A549 (cell line): ENCODE measurements around the gene ENKUR. TPM values are rescaled to one million over a fixed set of nuclear protein-coding genes. Genes with fewer than 3 reads are reported as not detected.
A peak's percentile ranks its signal among the peaks of the same experiment; 100 is the strongest.

Experiments used
- ATAC-seq, 2 experiments: fragments of 200-7000 bp in 1 of 2; fragments of >200 bp in 1 of 2; cut with Nextera tagmentation in 1 of 2; cut with Tn5 transposase in 1 of 2; 3 replicates each; pipeline versions ENCODE4 v1.8.0 to v1.9.1; 2018 to 2020; ENCODE audit warnings: mild to moderate bottlenecking in 1 of 2, moderate library complexity in 1 of 2
- CTCF ChIA-PET: fragments of 300-600 bp; sonication (Branson Sonifier 250); formaldehyde crosslinking; extraction: SDS; loops from one replicate; lab custom pipeline; 2021; ENCODE audit warnings: antibody characterized with exemption, inconsistent platforms; lab: Yijun Ruan, JAX
- POLR2A ChIA-PET: fragments of 350-600 bp; formaldehyde crosslinking; extraction: SDS; loops from one replicate; lab custom pipeline; 2021; ENCODE audit warnings: antibody characterized with exemption, inconsistent platforms; lab: Yijun Ruan, JAX
- DNase-seq, 2 experiments: peaks; one replicate each; pipeline versions ENCODE4 v3.0.0 to v3.0.0-alpha.2; 2011 to 2016; ENCODE audit warnings: low read depth in 1 of 2, low spot score in 1 of 2
- FAIRE-seq: peaks from 2 replicates; lab custom pipeline; 2011; peaks lifted over from hg19 to GRCh38; lab: Jason Lieb, UNC
- H3K27ac ChIP-seq, 2 experiments: fragments of >200 bp; sonication (Bioruptor Twin); formaldehyde crosslinking; 3 replicates each; pipeline ENCODE4 v1.5.1; 2016 to 2017
- H3K4me1 ChIP-seq: fragments of >200 bp; sonication (Bioruptor Twin); formaldehyde crosslinking; 3 replicates; pipeline ENCODE4 v1.6.1; 2016
- H3K4me2 ChIP-seq: fragments of >200 bp; sonication (Bioruptor Twin); formaldehyde crosslinking; 3 replicates; pipeline ENCODE4 v1.6.1; 2016
- H3K4me3 ChIP-seq: fragments of >200 bp; sonication (Bioruptor Twin); formaldehyde crosslinking; 3 replicates; pipeline ENCODE4 v1.5.1; 2016
- H3K9me3 ChIP-seq: fragments of >200 bp; sonication (Bioruptor Twin); formaldehyde crosslinking; 3 replicates; pipeline ENCODE4 v1.6.1; 2016
- CEBPB ChIP-seq, 2 experiments: fragments of >200 bp in 1 of 2; sonication (Bioruptor Twin) in 1 of 2; formaldehyde crosslinking in 1 of 2; IDR thresholded peaks; 2 replicates each; pipeline ENCODE4 v1.6.1; 2012 to 2016
- EHF ChIP-seq: fragments of 250-450 bp; sonication (Bioruptor Pico); IDR thresholded peaks from 2 replicates; pipeline ENCODE4 v1.5.0; 2020; ENCODE audit warnings: mild to moderate bottlenecking
- EP300 ChIP-seq, 2 experiments: fragments of >200 bp; sonication (Bioruptor Twin); formaldehyde crosslinking; IDR thresholded peaks; 2 replicates in 1 of 2; 3 replicates in 1 of 2; pipeline ENCODE4 v1.6.1; 2016 to 2017
- FOSB ChIP-seq: fragments of 250-450 bp; sonication (Bioruptor Pico); IDR thresholded peaks from 2 replicates; pipeline ENCODE4 v1.5.0; 2020; ENCODE audit warnings: mild to moderate bottlenecking, moderate library complexity
- FOSL2 ChIP-seq, 2 experiments: fragments of 450-650 bp in 1 of 2; fragments of >200 bp in 1 of 2; sonication (Bioruptor Twin) in 1 of 2; formaldehyde crosslinking; IDR thresholded peaks; 2 replicates each; pipeline versions ENCODE4 v1.5.0 to v1.6.1; 2016 to 2020; ENCODE audit warnings: mild to moderate bottlenecking in 1 of 2, moderate library complexity in 1 of 2
- FOXS1 ChIP-seq: fragments of 250-450 bp; sonication (Bioruptor Pico); IDR thresholded peaks from 2 replicates; pipeline ENCODE4 v1.5.0; 2020; ENCODE audit warnings: mild to moderate bottlenecking, moderate library complexity
- GATA3 ChIP-seq: IDR thresholded peaks from 2 replicates; pipeline ENCODE4 v1.6.1; 2012; ENCODE audit warnings: borderline replicate concordance
- HEYL ChIP-seq: fragments of 250-450 bp; sonication (Bioruptor Pico); IDR thresholded peaks from 2 replicates; pipeline ENCODE4 v1.8.0; 2021; ENCODE audit warnings: mild to moderate bottlenecking, moderate library complexity
- HOXB5 ChIP-seq: fragments of 250-450 bp; sonication (Bioruptor Pico); IDR thresholded peaks from 2 replicates; pipeline ENCODE4 v1.5.0; 2020; ENCODE audit warnings: mild to moderate bottlenecking, moderate library complexity
- JUN ChIP-seq, 2 experiments: fragments of >200 bp; sonication (Bioruptor Twin); formaldehyde crosslinking; IDR thresholded peaks; 2 replicates in 1 of 2; 3 replicates in 1 of 2; pipeline ENCODE4 v1.6.1; 2016 to 2017
- JUNB ChIP-seq: fragments of >200 bp; sonication (Bioruptor Twin); formaldehyde crosslinking; IDR thresholded peaks from 2 replicates; pipeline ENCODE4 v1.6.1; 2016
- MAZ ChIP-seq: fragments of 150-350 bp; IDR thresholded peaks from 2 replicates; pipeline ENCODE4 v1.6.1; 2014; ENCODE audit warnings: antibody characterized with exemption, low read depth, low read length, borderline replicate concordance
- MYC ChIP-seq: IDR thresholded peaks from 2 replicates; pipeline ENCODE4 v1.6.1; 2012; ENCODE audit warnings: mild to moderate bottlenecking, inconsistent platforms, low read length, improper control_type of control experiment, borderline replicate concordance
- NPAS2 ChIP-seq: fragments of 250-450 bp; sonication (Bioruptor Pico); IDR thresholded peaks from 2 replicates; pipeline ENCODE4 v1.8.0; 2022; ENCODE audit warnings: mild to moderate bottlenecking, moderate library complexity, borderline replicate concordance
- POLR2AphosphoS2 ChIP-seq: conservative IDR thresholded peaks from 2 replicates; pipeline ENCODE4 v1.6.1; 2012; ENCODE audit warnings: low read length, improper control_type of control experiment, inconsistent platforms
- RNF2 ChIP-seq: fragments of 200-600 bp; sonication (generic); IDR thresholded peaks from 2 replicates; pipeline ENCODE4 v1.6.1; 2016; ENCODE audit warnings: low read depth, mild to moderate bottlenecking, antibody characterized with exemption, moderate library complexity, borderline replicate concordance
- SREBF2 ChIP-seq: fragments of 450-650 bp; IDR thresholded peaks from 2 replicates; pipeline ENCODE4 v1.6.1; 2014; ENCODE audit warnings: mild to moderate bottlenecking, moderate library complexity
- TP53 ChIP-seq: fragments of 250-450 bp; sonication (Bioruptor Pico); IDR thresholded peaks from 2 replicates; pipeline ENCODE4 v1.5.0; 2021; ENCODE audit warnings: mild to moderate bottlenecking, moderate library complexity
- ZSCAN20 ChIP-seq: fragments of 250-450 bp; sonication (Bioruptor Pico); IDR thresholded peaks from 2 replicates; pipeline ENCODE4 v1.8.0; 2022; ENCODE audit warnings: mild to moderate bottlenecking, moderate library complexity
- WGBS: methylation state at CpG from one replicate; pipeline ENCODE4 v1.1.6; 2017; ENCODE audit errors: missing lambda C conversion rate; 5-methylcytosine and 5-hydroxymethylcytosine counted together
- polyA plus RNA-seq, 4 experiments: library from polyadenylated mRNA; depleted of rRNA in 3 of 4; stranded (reverse); fragments of >200 nt; fragmentation: RNase III in 1 of 4; extraction: RNeasy Plus Mini Kit Qiagen cat#74134 plus additional on column Dnase treatment in 1 of 4; gene quantifications; 2 replicates in 3 of 4; 3 replicates in 1 of 4; pipeline ENCODE4 v1.2.3, GENCODE V29; 2011 to 2017
- TF ChIP-seq, protein P1 (sequence below): IDR thresholded peaks from 2 replicates; pipeline ENCODE4 v1.6.1; 2012
- TF ChIP-seq, protein P2 (sequence below): fragments of 250-450 bp; sonication (Bioruptor Pico); IDR thresholded peaks from 2 replicates; pipeline ENCODE4 v1.5.0; 2020; ENCODE audit warnings: low read depth, mild to moderate bottlenecking, moderate library complexity
- TF ChIP-seq, protein P3 (sequence below): fragments of 200-600 bp; sonication (generic); IDR thresholded peaks from 2 replicates; pipeline ENCODE4 v1.6.1; 2016; ENCODE audit warnings: antibody characterized with exemption, mild to moderate bottlenecking, moderate library complexity
- TF ChIP-seq, protein P4 (sequence below): fragments of >200 bp; sonication (Bioruptor Twin); formaldehyde crosslinking; IDR thresholded peaks from 2 replicates; pipeline ENCODE4 v1.6.1; 2016

The ENKUR gene
- polyA plus RNA-seq, 2 of the 4 experiments (the other 2 are of a cell fraction) = 0.30 to 0.43 TPM

DNA sequence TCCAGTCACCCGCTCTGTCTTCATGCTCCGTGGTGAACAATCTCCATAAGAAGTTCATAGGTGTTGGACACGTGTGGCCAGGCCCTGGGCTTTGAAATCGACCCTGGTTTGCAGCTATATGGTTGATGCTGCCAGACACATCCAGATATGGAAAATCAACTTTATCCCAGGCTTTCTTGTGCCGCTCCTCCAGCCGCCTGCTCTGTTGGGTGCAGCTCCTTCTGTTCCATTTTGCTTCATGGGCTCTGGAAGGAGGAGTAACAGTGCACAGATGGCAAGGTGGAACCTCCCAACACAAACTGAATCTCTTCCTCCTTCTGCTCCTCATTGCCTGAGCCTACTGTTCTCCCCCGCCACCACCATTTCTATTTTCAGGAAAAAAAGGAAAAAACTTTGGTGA is 45.2 kb upstream of the ENKUR start (continued):
- TF ChIP-seq, protein P1, sequence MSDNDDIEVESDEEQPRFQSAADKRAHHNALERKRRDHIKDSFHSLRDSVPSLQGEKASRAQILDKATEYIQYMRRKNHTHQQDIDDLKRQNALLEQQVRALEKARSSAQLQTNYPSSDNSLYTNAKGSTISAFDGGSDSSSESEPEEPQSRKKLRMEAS = no peak
- TF ChIP-seq FOSL2 (IDR thresholded peaks at IDR 0.05) = no peak
- no peak for TF ChIP-seq FOSL2 (CRISPR knock-in tag; IDR thresholded peaks at IDR 0.05)
- TF ChIP-seq JUN (IDR thresholded peaks at IDR 0.05) = no peak
- TF ChIP-seq FOSB = no peak
- no peak for TF ChIP-seq ZSCAN20 (CRISPR knock-in tag)
- TF ChIP-seq, all 56 proteins: peak for 0

DNA sequence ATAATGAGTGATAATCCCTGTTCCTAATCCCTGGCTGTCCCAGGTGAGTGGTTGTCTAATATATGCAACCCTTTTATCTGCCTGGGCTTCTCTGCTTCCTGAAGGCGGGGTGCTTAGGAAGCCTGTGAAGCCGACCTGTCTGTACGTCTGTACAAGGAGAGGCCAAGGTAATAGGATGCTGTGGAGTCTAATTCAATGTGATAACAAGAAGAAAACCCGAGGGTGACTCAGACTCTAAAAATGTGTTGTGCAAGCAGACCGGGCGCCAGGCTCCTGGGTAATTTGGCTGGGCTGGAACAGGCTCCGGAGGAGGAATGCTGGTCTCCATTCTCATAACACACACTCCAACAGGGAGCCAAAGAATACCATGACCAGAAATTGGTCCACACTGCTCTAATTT is 44.0 kb upstream of the ENKUR start:
- under 1% methylated on average over 7 of the region's 7 CpGs for WGBS
- DNase-seq = peak; percentile 78 to 84
- no peak for FAIRE-seq

DNA sequence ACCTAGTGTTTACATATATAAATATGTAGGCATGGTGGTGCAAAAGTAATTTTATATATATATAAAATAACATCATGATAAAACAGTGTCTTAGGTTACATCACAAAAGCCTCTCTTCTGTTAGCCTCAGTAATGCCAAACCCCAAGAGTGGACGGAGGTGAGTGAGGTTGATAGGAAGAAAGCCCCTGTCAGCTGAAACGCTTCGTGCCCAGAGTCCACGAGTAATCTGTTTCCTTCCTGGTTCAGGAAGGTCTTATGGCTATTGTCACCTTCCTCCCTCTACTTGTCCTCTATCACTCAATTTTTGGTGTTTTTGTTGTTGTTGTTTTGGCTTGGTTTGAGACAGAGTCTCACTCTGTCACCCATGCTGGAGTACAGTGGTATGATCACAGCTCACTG is 41.9 kb upstream of the ENKUR start:
- ChIA-PET POLR2A (no interaction called here), CTCF (interaction anchor here (1.5 to 1.7 kb wide), 2 partner anchors 23 to 31 kb away, joined by 7 to 8 read pairs; no protein-coding TSS in a partner anchor)
- ATAC-seq = no peak
- no peaks in the 10 kb centered on the region for H3K9me3 ChIP-seq
- DNase-seq = no peak
- H3K27ac ChIP-seq = peak overlapping the region; percentile 90 to 95; a peak in 4 of 6 replicates
- H3K4me2 ChIP-seq = no peak overlapping the region
- no peak for FAIRE-seq
- WGBS = 92% methylated on average over 4 of the region's 4 CpGs
- TF ChIP-seq POLR2AphosphoS2 (no peak), HOXB5 (CRISPR knock-in tag) (no peak), SREBF2 (no peak), TP53 (no peak), FOXS1 (CRISPR knock-in tag) (no peak), ZSCAN20 (CRISPR knock-in tag) (no peak), FOSB (no peak), HEYL (CRISPR knock-in tag) (no peak), EHF (CRISPR knock-in tag) (no peak)
- H3K4me1 ChIP-seq = peaks cover 48% of the 10 kb centered on the region
- H3K4me3 ChIP-seq = no peak overlapping the region

More for the DNA sequence above, 44.0 kb upstream of the ENKUR start:
- CTCF ChIA-PET = interaction anchor here (0.7 to 4.4 kb wide), 7 partner anchors 17 to 417 kb away, joined by 3 to 23 read pairs (median 3); no protein-coding TSS in a partner anchor
- no peaks in the 10 kb centered on the region for H3K9me3 ChIP-seq
- peaks cover 53% of the 10 kb centered on the region for H3K4me1 ChIP-seq
- H3K4me2 ChIP-seq = peak overlapping the region; percentile 85
- POLR2A ChIA-PET = no interaction called here
- H3K27ac ChIP-seq = peak overlapping the region; percentile 90 to 95
- TF ChIP-seq MAZ (no peak), FOSL2 (IDR thresholded peaks at IDR 0.05) (peak; percentile 74), FOSL2 (CRISPR knock-in tag; IDR thresholded peaks at IDR 0.05) (peak; percentile 91), GATA3 (peak; percentile 18; the same call in 1 of the 2 replicates), EP300 (IDR thresholded peaks at IDR 0.05) (peak in 1 of 2 experiments; percentile 42; a peak in 2 of 5 replicates), NPAS2 (CRISPR knock-in tag) (no peak), JUNB (peak; percentile 51; the same call in 1 of the 2 replicates), MYC (no peak), CEBPB (IDR thresholded peaks at IDR 0.05) (peak; percentile 85 to 96), JUN (IDR thresholded peaks at IDR 0.05) (peak; percentile 45; a peak in 2 of 5 replicates)
- TF ChIP-seq, protein P2, sequence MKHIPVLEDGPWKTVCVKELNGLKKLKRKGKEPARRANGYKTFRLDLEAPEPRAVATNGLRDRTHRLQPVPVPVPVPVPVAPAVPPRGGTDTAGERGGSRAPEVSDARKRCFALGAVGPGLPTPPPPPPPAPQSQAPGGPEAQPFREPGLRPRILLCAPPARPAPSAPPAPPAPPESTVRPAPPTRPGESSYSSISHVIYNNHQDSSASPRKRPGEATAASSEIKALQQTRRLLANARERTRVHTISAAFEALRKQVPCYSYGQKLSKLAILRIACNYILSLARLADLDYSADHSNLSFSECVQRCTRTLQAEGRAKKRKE (CRISPR knock-in tag) = 0 out of 2 replicates have a peak, but pooled peaks have one; percentile 50
- TF ChIP-seq, protein P1 = peak; percentile 61; the same call in 1 of the 2 replicates
- no peak overlapping the region for H3K4me3 ChIP-seq
- peak; percentile 74 to 80 for ATAC-seq

DNA sequence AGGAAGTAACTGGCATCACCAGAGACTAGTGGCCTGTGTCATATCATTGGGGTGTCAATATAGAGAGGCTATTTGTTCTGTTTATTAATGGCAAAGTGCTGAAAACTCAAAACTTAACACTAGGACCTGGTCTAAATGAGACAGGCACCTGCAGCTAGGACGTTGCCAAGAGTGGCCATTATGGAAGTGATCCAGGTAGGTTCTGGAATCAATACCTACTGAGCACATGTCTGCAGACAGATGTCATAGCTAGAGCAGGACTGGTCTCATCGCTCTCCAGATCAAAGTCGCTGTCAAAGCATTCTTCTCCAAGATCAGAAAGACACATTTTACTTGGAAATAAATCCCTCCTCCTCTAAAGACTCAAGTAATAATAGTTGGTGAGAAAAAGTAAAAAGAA is 40.8 kb upstream of the ENKUR start:
- no peak for ATAC-seq
- Histone ChIP-seq H3K4me3 (no peak overlapping the region), H3K9me3 (no peaks in the 10 kb centered on the region), H3K4me2 (no peak overlapping the region), H3K4me1 (peaks cover 38% of the 10 kb centered on the region), H3K27ac (no peak overlapping the region)
- FAIRE-seq = no peak
- 76% methylated on average over 3 of the region's 3 CpGs for WGBS
- TF ChIP-seq JUN (IDR thresholded peaks at IDR 0.05) = no peak
- TF ChIP-seq, protein P3, sequence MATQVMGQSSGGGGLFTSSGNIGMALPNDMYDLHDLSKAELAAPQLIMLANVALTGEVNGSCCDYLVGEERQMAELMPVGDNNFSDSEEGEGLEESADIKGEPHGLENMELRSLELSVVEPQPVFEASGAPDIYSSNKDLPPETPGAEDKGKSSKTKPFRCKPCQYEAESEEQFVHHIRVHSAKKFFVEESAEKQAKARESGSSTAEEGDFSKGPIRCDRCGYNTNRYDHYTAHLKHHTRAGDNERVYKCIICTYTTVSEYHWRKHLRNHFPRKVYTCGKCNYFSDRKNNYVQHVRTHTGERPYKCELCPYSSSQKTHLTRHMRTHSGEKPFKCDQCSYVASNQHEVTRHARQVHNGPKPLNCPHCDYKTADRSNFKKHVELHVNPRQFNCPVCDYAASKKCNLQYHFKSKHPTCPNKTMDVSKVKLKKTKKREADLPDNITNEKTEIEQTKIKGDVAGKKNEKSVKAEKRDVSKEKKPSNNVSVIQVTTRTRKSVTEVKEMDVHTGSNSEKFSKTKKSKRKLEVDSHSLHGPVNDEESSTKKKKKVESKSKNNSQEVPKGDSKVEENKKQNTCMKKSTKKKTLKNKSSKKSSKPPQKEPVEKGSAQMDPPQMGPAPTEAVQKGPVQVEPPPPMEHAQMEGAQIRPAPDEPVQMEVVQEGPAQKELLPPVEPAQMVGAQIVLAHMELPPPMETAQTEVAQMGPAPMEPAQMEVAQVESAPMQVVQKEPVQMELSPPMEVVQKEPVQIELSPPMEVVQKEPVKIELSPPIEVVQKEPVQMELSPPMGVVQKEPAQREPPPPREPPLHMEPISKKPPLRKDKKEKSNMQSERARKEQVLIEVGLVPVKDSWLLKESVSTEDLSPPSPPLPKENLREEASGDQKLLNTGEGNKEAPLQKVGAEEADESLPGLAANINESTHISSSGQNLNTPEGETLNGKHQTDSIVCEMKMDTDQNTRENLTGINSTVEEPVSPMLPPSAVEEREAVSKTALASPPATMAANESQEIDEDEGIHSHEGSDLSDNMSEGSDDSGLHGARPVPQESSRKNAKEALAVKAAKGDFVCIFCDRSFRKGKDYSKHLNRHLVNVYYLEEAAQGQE = no peak
- TF ChIP-seq, protein P4, sequence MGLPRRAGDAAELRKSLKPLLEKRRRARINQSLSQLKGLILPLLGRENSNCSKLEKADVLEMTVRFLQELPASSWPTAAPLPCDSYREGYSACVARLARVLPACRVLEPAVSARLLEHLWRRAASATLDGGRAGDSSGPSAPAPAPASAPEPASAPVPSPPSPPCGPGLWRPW = no peak
- no peak for TF ChIP-seq RNF2
- no peak for TF ChIP-seq FOSL2 (IDR thresholded peaks at IDR 0.05)
- no peak for TF ChIP-seq FOSL2 (CRISPR knock-in tag; IDR thresholded peaks at IDR 0.05)
- ChIA-PET POLR2A (no interaction called here), CTCF (interaction anchor here (0.6 kb wide), 1 partner anchor 24 kb away, joined by 3 read pairs; no protein-coding TSS in a partner anchor)
- no peak for DNase-seq
